Measurements from ENCODE around the gene KCTD11.

The KCTD11 gene

DNA sequence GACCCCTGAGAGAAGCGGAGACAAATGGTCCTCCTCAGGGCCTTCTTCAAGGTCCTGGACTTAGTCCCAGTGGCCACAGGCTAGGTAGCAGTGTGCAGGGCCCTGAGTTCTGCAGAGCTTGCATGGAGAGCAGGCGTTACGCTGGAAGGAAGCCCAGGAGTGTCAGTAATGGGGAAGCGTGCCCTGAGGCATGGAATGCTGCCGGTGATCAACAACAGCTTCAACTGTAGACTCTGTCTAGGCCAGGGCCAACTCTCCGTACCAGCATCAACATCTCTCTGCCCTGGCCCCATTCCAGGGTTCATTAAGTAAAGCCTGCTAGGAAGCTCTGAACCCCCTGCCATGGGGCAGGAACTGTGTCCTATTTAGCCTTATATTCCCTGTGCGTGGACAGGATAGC, 28.4 kb downstream of the KCTD11 start:
- DNase-seq, result no peak

GRCh38 chr17:7380855-7381683, 29.1 kb downstream of the KCTD11 start, which contains the start of gene TNK1:
Gene TNK1, plus strand, starts transcription at chr17:7381089. Its CDS starts 1,838 bp downstream, at chr17:7382927.
- DNase-seq, result no peak

- DNase-seq, result no peak
These were observed 30.9 kb downstream of the KCTD11 start for GRCh38 chr17:7382901-7383300.

DNA sequence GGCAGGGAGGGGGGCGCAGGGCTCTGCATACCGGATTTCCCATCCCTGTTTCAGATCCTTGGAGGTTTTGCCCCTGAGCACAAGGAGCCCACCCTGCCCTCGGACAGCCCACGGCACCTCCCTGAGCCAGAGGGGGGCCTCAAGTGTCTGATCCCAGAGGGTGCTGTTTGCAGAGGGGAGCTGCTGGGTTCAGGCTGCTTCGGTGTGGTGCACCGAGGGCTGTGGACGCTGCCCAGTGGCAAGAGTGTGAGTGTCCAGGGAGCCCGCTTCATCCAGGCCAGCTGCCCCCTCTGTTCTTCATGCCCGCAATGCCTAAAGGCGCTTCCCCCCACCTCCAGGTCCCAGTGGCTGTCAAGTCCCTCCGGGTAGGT, 31.4 kb downstream of the KCTD11 start:
- no peak for DNase-seq

GRCh38 chr17:7383742-7384488, 32.0 kb downstream of the KCTD11 start:
- peak; percentile 64 to 74 for DNase-seq

DNA sequence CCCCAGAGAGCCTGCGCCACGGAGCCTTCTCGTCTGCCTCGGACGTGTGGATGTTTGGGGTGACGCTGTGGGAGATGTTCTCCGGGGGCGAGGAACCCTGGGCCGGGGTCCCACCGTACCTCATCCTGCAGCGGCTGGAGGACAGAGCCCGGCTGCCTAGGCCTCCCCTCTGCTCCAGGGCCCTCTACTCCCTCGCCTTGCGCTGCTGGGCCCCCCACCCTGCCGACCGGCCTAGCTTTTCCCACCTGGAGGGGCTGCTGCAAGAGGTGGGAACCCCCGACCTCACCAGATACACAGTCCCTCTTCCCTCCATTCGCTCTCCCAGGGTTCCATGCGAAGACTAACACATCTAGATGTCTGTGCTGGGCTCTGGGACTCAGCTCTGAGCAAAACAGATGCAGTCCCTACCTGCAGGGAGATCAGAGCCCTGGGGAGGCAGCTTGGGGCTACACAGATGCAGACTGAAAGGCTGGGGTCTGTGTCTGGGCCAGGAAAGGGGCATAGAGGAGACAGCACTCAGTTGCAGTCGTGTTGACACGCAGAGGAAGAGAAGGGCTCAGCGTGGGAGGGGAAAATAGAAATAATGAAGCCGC, 32.6 kb downstream of the KCTD11 start:
- DNase-seq, result no peak

DNA sequence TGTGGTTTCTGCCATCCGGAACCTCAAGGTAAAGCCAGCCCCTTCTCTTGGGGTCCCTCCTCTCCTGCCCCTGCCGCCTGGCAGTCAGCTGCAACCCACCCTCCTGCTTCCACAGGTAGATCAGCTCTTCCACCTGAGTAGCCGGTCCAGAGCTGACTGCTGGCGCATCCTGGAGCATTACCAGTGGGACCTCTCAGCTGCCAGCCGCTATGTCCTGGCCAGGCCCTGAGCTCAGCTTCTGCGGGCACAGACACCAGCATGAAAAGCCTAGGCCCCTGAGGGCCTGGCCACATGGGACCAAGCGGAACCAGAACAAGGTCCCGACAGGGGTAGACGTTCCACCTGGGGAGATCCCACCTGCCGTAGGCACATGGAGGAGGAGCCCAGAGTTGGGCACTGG, 36.9 kb downstream of the KCTD11 start:
- DNase-seq, result no peak

DNA sequence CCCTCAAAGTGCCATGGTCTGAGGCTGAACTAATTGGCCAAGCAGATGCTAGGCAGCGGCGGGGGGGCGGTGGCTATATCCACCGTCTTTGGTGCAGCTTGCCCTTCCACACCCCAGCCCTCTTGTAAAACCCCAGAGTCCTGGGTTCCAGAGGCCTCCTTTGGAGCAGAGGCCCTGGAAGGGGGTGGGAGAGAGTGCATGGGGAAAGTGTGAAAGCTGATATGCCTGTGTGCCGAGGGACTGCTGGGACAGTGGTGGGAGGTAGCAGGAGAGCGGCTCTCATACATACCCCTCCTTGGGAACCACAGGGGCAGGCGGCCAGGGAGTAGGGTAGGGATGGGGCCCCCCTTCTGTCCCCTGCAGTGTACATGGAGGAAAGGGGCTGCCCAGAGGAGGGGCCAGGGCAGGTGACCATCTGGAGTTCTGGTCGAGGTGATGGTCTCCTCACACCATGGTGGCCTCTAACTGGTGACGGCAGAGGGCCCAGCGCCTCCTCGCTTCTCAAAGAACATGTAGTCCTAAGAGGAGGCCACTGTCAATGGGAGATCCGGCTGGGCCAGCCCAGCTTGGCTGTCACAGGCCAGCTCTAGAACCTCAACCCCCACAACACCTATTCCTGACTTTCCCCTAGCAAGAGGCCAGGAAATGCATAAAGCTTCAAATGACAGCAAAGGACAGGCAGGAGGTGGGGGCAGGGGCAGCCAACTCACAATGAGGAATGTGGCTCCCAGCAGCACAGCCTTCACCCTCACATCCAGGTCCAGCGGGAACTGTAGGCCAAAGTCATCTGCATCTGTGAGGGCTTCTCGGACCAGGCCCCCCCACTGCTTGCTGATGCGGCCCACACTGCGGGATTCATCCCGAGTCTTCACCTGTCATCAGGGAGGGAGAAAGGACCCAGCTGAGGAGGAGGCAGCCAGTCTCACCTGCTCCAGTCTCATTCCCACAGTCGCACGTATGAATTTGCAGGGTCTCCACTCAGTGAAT, 38.3 kb downstream of the KCTD11 start:
- DNase-seq, result no peak

DNA sequence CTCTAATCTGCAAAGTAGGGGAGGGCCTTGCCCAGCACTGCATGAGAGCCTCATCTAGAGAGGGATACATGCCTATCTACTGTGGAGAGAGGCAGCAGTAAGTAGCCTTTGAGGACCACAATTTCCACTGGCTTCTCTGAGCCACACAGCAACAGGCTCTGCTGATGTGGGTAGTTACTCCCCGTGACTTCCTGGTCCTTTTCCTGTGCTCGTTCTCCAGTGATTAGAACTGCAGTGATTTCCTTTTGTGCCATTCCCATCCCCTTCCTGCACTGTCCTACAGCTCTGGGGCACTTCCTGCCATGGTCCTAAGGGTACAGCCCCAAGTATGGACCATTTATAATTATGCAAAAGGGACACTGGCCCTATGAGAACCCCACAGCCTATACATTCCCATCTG, 39.3 kb downstream of the KCTD11 start:
- no peak for DNase-seq

- DNase-seq, result no peak
These were observed 41.0 kb downstream of the KCTD11 start for GRCh38 chr17:7392696-7393612.

DNA sequence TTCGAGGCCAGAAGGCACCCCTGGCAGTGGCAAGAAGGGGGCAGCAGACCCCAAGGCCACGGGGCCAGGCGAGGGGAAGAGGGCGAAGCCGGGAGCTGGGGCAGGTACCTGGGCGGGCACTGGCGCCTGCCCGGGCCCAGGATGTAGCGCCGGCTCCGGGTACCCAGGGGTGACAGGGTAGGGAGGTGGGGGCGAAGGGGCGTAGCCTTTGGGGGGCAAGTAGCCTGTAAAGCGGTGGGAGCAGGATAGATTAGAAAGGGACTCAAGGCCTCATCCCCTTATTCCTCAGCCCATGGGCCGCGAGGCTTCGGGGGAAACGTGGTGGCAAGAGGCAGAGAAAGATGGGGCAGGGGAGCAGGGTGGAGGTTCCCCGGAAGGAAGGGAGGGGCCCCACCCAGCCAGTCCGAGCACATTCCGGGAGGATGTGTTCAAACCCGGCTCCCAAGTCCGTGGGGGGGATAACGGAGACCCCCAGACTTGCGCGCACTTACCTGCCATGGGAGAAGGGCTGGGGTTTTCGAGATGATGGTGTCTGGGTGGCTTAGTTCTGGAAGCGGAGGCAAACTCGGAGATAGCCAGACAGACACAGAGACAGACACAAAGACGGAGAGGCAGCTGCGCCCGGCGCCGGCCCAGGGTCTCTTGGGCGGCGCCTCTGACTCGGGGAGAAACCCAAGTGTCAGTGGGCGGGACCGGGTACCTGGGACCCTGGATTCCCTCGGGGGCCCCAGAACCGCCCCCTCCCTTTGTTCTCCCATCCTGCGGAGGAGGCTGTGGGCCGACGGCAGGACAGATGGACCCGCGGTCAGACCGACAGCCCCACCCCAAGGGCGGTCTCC, 41.9 kb downstream of the KCTD11 start:
- no peak for DNase-seq

DNA sequence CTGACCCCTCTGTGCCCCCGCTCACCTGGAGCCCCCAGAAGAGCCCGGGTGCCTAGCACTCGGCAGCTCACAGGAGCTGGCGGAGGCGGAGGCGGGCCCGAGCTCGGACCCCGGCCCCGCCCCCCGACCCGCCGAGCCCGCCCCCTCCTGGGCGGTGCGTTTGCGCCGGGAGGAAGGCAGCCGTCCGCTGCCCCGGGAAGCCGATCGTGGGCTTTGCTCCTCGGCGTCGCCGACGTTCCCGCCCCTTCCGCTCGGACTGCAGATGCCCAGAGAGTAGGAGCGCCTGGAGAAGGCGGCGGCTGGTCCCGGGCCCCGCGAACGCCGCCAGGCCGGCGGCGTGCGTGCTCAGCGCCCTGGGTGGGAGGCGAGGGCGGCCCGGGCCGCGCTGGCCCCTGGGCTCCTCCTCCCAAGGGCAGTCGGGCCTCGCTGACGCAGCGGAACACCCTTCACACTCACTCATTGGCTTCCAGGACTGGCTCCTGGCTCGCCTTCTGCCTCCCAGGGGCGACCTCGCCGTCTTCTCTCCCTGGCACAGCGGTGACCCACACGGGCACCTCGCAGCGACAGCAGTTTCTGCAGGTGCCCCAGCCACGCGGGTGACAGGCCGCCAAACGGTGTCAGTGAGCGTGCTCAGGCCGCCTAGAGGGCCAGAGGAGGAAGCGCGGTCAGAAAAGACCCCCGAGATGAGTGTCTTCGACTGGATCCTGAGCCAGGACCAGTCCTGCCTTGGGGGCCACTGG, 42.7 kb downstream of the KCTD11 start, which contains the start of gene PLSCR3:
Gene PLSCR3 (minus strand): TSS at position 74 of the 740 bp plus-strand sequence. CDS start 415 bp downstream, outside the sequence.
- DNase-seq, result peak; percentile 82 to 85

GRCh38 chr17:7396147-7396546, 44.2 kb downstream of the KCTD11 start:
- no peak for DNase-seq

GRCh38 chr17:7398612-7399011, 46.6 kb downstream of the KCTD11 start:
- no peak for DNase-seq

DNA sequence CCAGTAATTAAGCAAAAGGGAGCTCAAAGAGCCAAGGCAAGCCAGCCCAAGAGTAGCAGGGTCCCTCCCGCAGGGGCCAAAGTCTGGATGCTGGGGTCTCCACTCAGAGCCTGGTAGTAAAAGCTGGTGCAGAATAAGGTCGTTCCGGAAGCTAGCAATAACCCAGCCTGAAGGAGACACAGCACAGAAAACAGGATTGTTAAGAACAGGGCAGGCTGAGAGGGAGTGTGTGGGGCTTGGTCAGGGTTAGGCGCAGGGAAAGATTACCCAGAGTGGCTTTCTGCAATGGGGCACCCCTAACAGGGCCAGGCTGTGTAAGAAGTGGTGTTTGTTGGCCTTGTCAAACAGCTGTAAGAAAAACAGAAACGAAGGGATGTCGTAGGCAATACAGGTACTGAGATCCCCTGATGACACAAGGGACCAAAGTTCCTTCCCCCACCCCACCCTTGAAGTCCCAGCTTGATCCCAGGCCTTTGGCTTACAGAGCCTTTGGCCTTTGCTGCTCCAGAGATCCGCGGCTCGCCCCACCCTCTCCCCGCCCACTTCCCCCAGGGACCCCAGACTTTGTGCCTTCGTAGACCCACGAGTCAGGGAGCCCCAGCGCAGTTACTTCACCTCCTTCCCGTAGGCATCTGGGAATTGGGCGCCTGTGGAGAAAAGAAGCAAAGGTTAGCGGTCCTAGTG, 51.2 kb downstream of the KCTD11 start:
- no peak for DNase-seq

DNA sequence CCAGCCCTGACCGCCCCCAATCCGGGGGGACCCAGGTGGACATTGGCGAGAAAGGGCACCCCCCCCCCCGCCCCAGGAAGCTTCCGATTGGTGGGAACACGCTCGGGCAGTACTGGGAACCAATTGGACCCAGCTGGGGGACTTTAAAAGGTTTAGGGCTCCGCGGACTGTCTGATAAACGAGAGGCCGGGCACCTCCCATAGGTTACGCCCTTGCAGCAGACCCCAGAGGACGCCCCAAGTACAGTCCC, 51.7 kb downstream of the KCTD11 start:
- no peak for DNase-seq

DNA sequence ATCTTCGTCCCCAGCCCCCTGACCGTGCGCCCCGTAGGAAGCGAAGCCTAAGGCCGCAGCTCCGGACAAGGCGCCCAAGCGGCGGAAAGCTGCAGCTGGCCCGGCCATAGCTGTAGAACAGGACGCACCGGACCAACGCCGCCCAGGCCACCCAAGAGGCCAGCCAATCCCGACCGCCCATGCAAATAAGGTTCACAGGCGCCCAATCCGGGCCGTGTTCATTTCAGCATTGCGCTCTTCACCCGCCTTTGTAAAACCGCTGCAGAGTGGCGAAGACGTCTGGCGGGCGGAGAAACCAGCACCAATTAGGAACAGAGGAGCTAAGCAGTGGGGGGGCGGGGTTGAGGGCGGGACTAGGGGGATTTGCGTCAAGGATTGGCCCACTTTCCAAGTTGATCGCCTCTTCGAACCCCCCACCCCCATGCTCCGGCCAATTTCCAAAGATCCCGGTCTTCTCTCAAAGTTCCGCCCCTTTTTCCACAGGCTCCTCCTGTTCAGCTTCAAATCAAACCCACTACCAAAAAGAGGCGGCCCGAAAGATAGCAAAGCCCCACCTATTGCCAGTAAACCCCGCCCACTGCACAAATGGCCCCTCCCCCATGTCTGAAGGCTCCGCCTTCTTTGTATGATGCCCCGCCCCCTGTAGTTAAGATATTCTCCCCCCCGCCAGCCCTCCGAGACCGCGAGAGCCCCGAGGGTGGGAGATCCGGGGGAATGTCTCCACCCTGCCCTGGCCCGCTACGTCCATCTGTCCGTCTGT, 52.2 kb downstream of the KCTD11 start, which contains the start of gene TMEM256:
Gene TMEM256 (minus strand): TSS at position 121 of the 760 bp plus-strand sequence. CDS start 13 bp downstream, at position 108.
- DNase-seq, result peak; percentile 89 to 90

All from stimulated activated CD4-positive, alpha-beta T cell treated with anti-CD3 and anti-CD28 coated beads, Interleukin-2, amount 100 ng/mL, for 48 hours (primary cell).